IPS-NIHi11 (cell line): ENCODE measurements around the gene TLR9.
"Not testable (repeated sequence)": the region's sequence is repeated elsewhere in the genome, so short reads cannot be mapped to it uniquely, and the experiment has no call there.

ENCODE experiments used
- DNase-seq: peaks from one replicate; pipeline ENCODE4 v3.0.0; 2012; ENCODE audit warnings: mixed read lengths, low spot score

TLR9 gene

DNA sequence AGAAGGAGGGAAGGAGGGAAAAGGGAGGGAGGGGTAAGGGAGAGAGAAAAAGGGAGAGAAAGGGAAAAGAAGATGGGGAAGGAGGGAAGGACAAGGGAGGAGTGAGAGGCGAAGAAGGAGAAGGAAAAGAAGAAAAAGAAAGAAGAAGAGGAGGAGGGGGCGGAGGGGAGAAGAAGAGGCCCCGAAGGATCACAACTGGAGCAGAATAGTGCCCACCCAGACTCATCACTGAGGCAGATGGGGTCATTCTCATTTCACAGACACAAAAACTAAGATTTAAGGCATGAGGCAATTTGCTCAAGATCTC lies 30.2 kb downstream of the TLR9 start:
- DNase-seq, result no peak

DNA sequence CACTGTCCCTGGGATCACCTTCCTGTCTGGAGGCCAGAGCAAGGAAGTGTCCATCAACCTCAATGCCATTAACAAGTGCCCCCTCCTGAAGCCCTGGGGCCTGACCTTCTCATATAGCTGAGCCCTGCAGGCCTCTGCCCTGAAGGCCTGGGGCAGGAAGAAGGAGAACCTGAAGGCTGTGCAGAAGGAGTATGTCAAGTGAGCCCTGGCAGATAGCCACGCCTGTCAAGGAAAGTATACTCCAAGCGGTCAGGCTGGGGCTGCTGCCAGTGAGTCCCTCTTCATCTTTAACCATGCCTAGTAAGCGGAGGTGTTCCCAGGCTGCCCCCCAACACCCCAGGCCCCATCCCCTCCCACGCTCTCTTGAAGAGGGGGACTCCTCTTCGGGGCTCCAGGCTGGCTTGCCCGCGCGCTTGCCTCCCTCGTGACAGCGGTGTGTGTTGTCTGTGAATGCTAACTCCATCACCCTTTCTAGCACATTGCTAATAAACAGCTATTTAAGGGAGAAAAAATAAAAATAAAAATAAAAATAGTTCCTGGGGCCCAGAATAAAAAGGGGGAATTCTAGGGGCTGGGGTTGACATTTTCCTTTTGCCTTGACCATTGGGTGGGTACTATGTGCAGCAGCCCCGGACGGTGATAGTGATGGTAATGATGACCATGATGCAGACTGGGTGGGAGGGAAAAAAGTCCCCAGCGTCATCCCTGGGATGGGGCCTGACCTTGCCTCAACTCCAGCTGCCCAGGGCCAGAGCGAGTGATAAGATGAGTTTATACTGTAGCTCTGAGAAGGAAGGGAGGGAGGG lies 30.8 kb downstream of the TLR9 start:
- no peak for DNase-seq

DNA sequence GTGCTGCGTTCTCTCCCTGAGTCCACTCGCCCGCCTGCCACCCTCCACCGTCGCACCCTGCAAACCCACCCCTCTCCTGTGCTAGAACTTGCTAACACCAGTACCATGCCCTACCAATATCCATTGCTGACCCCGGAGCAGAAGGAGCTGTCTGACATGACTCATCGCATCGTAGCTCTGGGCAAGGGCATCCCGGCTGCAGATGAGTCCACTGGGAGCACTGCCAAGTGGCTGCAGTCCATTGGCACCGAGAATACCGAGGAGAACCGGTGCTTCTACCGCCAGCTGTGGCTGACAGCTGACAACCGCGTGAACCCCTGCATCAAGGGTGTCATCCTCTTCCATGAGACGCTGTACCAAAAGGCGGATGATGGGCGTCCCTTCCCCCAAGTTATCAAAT lies 32.4 kb downstream of the TLR9 start:
- DNase-seq, result no peak

DNA sequence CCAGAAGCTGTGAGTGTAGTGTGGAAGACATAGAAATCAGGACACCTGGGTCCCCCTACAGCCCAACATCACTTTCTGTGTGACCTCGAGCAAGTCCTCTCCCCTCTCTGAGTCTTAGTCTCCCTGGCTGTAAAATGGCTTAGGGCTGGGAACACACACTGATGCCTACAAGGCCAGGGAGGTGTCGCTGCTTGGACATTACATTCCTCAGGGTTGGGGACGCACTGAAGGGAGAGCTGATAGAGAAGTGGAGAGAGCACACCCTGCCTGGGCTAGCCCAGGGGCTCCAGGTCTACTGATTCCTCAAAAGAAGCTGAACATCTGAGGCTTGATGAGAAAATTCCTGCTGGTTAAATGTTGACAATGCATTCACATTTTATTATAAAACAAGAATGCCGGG lies 33.8 kb downstream of the TLR9 start:
- DNase-seq, result no peak

DNA sequence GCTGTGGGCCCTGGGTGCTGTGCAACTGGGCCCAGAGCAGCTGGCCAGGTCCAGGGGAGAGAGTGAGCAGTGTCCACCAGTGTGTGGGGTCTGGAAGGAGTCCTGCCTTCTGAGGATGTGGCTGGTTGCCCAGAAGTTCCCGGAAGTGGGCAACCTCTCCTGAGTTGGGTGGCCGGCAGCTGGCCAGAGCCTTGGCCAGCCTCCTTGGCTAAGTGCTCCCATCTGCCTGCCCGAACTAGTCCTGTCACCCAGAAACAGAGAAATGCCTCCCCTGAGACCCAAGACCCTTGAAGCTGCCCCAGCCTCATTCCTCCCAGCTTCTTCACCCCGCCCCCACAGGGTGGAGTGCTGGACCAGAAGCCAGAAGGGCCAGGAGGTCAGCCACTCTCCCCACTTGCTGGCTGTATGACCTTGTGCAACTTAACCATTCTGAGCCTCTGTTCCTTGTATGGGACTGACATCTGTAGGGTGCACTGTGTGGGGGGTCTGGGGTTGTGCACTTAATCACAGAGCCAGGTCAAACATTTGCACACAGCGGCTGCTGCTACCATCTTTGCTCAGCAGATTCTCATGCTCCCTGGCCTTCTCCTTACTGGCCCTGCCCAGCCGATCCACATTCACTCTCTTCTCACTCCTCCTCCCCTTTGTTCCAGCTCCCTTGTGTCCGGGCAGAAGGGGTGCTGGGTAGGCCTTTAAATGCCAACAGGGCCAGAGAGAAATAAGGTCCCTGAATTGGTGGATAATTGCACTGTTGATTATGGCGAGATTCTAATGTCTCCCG lies 35.0 kb downstream of the TLR9 start:
- no peak for DNase-seq

DNA sequence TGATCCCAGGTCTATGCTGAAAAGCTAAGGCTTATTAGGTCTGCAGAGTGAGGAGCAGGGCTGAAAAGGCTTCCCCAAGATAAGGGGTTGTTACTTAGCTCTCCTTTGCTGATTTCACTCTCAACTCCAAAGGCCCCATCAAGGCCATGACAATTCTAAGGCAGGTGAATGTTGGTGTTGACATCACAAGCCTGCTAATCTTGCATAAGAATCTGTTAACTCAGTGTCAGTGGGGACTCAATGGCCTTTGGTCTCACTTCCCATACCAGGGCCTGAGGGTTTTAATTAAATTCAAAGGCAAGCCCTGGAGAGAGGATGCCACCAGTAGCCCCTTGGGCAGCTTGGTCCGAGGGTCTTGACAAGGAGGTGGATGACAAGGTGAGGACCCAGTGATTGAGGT lies 36.9 kb downstream of the TLR9 start:
- DNase-seq, result no peak

DNA sequence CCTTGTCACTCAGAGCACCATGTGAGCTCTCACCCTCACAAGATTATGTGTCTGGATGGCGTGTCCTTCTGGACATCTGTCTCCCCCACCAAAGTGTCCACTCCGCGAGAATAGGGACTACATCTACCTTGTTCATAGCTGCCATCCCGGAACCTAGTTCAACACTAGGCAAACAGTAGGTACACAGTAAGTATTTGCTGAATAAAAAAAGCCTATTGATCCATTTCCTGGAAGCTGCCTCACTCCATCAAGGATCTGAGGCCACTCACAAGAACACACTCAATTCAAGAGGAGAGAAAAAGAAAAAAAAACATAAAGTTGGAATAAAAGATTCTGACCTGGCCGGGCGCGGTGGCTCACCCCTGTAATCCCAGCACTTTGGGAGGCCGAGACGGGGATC lies 38.7 kb downstream of the TLR9 start:
- DNase-seq, result no peak

DNA sequence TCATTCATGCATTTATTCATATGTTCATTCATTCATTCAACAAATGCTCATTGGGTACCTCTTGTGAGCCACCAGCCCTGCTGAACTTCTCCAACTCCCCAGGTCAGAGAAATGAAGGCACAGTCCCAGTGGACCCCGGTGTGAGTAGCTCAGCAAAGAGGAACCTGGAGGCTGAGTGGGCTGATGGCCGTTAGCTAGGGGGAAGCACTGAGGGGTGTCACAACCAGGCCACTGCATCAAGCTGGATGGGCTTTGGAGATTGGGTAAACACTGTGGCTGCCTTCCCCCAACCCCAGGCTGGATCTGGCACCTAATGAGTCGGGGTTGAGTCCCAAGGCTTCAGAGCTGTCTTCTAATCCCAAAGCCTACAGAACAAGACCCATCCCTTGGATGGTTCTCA lies 39.6 kb downstream of the TLR9 start:
- no peak for DNase-seq

DNA sequence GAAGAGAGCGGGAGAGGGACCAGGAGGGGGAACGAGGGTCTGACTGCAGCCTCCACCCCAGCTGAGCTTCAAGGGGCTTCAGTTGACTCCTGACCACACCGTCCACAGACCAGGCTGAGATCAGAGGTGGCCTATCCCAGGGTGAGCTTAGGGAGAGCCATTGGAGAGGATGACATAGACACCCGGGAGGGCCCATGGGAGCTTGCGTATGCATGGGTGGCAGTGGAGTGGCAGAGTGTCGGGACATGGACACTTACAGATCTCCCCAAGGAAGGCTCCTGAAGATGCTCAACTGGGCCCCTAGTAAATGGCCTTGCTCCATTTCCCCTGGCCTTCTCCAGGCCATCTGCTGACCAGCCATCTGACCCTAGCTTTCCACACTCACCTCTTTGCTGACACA lies 40.1 kb downstream of the TLR9 start:
- no peak for DNase-seq

DNA sequence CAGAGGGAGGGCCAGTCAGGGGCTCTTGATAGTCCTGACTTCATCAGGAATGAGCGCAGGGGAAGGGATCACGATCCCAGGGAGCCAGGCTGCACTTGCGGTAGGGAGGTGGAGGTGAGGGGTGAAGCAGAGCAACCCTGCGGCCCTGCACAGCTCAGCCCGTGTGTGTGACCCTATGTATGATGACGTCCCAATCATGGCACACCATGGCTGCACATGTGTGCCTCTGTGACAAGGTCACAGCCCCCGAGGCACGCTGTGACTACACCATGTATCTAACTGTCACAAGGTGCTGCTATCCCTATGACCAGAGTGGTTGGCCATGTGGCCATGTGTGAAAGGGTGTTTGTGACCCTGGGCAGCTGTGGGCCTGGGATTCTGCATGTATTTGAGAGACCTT lies 40.8 kb downstream of the TLR9 start:
- DNase-seq, result no peak

DNA sequence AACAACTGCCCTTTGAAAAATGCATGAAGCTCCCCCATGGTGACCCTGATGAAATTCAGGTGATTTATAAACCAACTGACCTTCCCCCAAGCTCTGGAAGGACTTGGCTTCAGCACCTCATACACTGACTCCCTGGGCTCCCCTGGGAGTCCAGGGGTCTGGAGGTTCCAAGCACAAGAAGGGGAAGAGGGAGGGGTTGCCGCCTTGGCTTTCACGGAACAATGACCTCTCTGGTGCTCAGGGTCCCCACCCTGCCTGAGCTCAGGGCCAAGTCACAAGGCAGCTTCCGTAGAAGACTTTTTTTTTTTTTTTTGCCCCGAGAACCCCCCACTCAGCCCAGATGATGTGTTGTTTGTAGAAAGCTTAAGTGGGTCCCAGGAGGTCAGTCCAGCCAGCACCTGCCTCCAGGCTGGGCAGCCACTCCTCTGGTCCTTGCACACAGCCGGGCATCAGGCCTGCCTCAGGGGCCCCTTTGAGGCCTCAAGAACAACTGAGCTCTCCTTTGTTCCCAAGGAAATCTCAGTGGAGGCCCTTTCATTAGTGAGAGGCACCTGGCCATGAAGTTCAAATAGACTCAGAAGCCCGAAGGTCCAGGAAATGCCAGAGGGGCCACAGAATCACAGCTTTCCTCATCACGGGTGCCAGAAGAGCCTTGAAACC lies 41.5 kb downstream of the TLR9 start:
- no peak for DNase-seq

DNA sequence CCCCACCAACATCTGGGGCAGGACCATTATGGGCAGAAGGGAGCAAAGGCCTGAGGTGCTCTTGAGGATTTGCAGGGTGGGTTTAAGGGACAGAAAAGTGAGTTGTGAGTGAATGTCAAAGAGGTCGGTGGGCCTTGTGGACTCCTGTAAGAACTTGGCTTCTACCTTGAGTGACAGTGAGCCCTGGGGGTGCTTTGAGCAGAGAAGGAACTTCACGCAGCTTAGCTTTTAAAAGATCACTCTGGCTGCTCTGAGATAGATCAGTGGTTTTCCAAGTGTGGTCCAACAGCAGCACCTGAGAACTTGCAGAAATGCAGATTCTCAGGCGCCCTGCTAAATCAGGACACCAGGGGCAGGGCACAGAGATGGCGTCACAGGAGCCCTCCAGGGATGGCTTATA lies 42.8 kb downstream of the TLR9 start:
- DNase-seq, result no peak

DNA sequence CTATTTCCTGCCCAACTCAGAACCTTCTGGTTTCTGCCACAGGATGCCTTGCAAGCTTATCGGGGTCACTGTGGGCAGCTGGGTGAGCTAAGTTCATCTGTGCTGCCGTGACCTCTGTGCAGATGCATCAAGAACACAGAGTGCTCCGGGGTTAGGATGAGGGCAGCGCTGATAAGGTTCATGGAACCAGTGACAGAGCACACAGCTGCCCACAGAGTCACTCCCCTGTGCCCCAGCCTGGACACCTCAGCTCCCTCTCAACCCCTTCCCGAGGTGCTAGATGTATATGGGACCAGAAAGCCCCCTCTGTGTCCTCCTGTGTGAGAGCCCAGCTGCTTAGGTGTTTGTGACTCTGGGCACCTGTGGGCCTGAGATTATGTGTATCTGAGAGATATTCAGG lies 43.2 kb downstream of the TLR9 start:
- no peak for DNase-seq

DNA sequence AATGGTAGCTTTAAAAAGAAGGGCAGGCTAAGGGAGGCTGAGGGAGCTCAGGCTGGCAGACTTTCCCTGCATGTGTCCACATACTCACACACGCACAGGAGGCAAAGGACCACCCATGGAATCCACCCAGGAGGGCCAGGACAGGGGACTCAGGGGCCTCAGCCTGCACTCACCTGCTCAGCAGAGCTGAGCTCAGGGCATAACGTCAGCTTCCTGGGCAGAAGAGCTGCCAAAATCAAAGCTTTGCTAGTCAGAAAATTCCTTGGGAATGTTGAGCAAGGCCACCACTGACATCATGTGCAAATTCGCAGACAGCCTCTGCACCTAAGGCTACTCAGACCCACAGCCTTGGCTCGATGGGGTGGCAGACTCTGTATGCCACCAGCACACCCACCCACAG lies 43.9 kb downstream of the TLR9 start:
- DNase-seq, result no peak

DNA sequence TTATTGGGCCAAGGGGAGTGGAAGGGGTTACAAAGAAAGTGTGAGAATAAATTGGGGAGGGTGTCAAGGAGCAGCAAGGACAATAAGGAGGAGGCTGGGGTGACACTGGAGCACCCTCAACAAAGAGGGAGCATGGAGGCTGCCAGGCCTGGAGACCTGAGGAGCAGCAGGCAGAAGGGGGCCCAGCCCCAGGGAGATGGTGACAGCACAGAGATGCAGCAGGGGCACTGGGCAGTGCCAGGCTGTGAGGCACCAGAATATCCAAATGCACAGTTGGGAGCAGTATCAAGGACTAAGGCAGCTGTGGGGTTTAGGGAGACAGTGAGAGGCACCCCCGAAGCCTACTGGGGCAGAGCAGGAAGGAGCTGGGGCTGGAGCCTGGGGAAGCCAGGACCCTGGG lies 46.9 kb downstream of the TLR9 start:
- DNase-seq, result no peak

DNA sequence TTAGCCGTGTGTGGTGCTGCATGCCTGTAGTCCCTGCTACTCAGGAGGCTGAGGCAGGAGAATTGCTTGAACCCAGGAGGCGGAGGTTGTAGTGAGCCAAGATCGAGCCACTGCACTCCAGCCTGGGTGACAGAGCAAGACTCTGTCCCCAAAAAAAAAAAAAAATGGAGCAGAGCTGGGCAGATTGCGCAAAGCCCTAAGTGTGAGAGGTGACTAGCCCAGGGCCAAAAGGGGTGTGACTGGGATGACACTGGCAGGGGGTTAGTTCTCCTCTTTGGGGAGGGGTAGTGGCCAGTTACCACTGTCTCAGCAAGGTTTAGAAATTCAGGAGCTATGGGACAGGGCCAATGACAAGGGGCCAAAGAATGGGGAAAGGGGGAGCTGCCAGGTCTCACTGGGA lies 47.3 kb downstream of the TLR9 start:
- not testable (repeated sequence) for DNase-seq

DNA sequence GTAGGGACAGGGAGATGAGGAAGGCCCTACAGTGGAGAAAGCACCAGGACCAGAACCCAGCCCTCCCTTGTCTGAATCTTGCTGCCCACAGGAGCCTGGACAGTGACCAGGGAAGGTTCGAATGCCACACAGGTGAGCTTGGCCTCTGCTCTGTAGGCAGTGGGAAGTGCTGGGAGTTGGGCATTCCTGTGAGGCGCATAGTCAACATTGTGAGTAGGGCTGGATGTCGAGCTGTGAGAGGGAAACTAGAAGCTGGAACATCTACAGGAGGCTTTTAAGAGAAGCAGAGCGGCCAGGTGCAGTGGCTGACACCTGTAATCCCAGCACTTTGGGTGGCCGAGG lies 47.8 kb downstream of the TLR9 start:
- no peak for DNase-seq

DNA sequence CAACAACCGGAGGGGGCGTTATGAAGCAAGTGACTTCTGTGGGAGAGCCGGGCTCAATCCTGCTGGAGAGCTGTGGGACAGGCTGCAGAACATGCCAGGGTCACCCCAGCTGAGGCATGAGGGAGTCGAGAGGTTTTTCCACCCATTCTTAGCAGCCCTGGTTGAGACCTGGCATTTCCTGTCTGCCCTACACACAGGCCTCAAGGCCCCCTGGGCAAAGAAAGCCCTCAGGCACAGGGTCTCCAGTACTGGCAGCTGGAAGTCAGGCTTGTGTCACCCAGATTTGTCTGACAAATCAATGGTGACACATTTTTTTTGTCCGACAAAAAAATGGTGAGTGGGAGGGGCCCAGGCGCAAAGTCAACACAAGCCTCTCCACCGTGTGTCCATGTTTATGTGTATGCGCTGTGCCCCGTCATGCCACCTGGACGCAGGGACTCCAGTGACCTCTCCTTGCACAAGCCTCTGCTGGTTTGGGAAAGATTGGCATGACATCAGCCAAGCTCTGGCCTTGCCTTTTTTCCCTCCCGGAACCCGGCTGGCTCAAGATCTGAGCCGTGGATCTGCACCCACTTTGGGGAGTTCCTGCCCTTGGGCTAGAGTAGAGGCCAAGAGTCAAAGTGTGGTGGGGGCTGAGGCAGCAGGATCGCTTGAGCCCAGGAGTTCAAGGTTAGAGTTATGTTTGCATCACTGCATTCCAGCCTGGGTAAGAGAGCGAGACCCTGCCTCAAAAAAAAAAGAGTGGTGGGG lies 48.3 kb downstream of the TLR9 start:
- no peak for DNase-seq

DNA sequence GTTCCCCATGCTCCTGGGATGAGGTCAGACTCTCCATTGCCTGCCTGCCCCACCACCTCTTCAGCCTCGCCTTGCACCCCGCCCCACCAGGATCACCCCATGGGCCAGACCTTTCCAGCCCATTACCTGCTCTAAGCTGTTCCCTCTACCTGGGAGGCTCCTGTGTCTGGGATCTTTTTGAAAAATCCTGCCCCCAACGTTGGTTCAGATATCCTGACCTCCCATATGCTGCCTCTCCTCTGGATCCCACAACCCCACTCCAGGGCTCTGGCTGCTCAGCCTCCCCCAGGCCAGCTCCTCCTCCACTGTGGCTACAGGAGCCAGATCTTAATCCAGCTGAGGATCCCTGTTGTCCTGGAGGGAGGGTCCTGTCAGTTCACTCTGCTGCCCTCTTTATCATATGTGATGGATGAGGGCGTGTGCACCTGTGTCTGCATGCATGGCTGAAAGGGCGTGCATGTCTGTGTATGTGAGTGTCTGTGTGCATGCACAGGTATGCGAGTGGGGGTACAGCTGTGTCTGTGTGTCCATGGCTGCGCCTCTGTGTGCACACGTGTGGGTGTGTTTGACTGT lies 49.2 kb downstream of the TLR9 start:
- no peak for DNase-seq

DNA sequence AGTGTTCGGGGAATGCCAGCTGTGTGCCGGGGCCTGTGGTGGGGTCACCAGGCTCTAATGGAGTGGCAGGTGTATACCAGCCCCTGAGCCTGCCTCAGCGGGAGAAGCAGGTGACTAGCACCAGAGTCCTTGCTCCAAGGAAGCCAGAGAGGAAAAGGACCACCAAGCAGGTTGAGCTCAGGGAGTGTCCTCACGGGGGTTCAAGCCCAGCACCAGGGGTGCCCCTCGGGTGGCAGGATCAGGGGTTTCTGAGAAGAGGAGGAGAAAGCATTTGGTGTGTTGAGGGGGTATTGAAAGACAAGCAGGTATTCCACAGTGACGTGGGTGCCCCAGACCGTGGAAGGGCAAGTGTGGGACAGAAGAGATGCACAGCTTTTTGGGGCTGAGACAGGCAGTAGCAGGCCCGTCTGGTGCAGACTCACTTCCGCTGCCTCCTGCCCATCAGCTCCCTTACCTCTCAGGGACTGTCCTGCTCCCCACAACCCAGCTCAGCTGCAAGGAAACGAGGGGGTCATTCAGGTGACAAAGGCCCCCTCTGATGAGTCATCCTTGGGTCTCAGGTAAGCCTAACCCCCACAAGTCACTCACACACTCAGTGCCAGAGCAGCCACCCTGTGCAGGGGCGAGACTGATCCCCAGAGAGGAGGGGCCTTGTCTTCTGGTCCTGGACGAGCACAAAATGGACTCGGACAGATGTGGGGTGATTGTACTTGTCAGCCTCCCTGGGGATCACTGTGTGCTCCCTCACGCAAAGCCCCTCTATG lies 49.8 kb downstream of the TLR9 start:
- DNase-seq, result no peak

DNA sequence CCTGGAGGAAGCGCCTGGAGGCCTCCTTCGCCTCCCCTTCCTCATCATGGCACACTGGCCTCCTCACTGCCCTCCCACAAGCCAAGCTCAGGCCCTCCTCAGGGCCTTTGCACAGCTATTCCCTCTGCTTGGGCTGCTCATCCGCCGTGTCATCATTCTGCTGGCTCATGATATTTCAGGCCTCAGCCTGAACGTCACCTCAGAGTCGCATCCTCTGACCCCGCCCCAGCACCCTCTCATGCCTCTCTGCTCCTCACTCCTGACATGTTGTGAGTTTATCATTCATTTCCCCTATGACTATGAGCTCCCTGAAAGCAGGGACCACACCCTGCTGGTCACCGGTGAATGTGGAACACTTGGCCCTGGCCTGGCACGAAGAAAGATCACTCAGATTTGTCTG lies 50.5 kb downstream of the TLR9 start:
- no peak for DNase-seq

DNA sequence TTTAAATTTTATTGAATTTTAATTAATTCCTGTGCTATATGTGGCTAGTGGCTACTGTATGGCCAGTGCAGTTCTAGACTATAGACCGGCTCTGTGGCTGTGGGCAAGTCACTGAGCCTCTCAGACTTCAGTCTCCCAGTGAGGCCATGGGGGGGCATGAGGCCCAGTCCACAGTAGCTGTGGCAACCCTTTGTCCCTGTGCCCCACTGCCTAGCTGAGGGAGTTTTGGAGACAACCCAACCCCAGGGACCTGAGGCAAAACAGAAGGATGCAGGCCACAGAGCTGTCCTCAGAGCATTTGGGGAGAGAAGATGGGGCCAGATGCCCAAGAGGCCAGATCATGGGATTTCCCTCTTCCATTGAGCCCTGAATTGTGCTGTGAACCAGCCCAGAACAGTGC lies 52.3 kb downstream of the TLR9 start:
- no peak for DNase-seq
